HG02943 (cell line): ENCODE results near the gene LIMS2.

Experiments
- ATAC-seq: cut with Tn5 transposase; IDR thresholded peaks from one replicate; pipeline ENCODE4 v1.9.1; 2021; ENCODE audit warnings: mild to moderate bottlenecking, low read depth, moderate library complexity; ENCODE audit not compliant: unreplicated experiment

The LIMS2 gene

GRCh38 chr2:127678531-127678930 lies 3.2 kb upstream of the LIMS2 start:
- ATAC-seq: no peak

- no peak for ATAC-seq
Observed at GRCh38 chr2:127676906-127677305, 1.6 kb upstream of the LIMS2 start.

DNA sequence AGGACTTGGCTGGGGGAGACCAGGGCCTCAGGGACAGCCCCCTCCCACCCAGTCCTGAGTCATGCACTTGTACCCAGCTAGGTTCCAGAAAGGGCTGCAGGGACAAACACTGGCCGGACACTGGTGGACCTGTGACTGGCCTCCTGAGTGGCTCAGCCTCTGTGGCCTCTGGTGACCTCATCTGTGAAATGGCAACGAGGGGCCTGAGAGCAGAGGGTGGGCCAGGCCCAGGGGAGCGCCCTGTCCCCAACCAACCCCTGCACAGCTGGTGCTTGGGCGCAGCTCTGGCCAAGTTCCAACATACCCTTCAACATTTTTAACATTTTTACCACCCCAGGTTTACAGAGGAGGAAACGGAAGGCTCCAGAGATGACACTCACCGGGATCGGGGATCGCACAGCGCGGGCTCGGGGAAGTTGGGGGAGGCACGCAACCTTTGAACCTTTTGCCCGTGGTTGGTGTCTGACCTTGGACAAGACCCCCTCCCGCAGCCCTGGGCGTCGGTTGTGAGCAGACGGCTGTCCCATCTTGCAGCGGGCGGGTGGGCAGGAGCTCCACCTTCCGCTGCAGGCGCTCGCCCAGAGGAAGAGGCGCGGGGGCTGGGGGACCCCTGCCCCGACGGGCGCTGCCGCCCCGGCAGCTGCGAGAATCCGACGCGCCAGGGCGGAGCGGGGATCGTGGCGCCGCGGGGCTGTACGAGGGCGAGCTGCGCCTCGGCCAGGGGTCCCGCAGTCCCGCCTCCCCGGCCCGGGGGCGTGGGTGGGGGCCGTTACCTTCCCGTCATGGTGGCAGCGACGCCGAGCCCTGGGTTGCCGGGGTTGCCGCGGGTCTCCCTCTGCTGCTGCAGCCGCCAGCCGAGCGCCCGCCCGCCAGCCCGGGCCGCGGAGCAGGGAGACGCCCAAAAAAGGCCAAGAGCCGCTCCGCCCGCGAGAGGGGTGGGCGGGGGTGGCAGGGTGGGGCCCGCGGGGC lies 805 bp downstream of the LIMS2 start:
- no peak for ATAC-seq

GRCh38 chr2:127673291-127674069 lies 1.9 kb downstream of the LIMS2 start:
- no peak for ATAC-seq

DNA sequence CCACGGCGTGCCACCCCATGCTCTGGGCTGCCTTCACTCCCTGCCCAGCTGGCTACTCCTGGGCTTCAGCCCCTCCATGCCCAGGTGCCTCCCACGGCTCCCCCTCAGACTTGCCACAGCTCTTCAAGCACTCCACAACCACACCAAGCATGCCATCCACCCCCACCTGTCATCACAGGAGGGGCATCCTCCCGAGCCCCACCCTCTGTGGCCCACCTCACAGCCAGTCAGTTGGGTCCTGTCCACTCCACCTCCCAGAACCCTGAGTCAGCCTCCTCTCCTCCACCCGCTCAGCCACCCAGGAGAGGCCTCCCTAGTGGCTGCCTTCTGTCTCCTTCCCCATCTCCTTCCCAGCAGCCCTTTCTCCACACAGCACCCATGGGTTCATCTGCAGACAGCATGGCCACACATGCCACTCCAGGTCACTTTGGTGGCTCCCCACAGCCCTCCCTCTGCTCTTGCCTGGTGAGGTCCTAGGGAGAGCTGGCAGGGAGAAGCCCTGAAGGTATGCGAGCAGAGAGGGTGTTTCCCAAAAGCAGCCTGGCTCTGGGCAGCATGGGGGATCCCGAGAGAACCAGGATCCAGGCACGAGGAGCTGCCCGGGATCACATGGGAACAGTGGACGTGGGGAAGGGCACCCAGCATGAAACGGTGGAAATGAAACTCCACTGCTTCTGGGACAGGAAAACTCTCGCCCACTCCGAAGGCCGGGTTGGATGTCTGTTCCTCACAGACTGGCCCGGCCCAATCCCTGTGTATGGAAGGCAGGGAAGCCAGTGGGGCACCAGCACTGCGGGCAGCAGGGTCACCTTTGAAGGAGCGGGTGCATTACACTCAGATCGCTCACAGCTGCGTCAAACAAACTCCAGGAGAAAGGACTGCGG lies 2.7 kb downstream of the LIMS2 start:
- no peak for ATAC-seq

DNA sequence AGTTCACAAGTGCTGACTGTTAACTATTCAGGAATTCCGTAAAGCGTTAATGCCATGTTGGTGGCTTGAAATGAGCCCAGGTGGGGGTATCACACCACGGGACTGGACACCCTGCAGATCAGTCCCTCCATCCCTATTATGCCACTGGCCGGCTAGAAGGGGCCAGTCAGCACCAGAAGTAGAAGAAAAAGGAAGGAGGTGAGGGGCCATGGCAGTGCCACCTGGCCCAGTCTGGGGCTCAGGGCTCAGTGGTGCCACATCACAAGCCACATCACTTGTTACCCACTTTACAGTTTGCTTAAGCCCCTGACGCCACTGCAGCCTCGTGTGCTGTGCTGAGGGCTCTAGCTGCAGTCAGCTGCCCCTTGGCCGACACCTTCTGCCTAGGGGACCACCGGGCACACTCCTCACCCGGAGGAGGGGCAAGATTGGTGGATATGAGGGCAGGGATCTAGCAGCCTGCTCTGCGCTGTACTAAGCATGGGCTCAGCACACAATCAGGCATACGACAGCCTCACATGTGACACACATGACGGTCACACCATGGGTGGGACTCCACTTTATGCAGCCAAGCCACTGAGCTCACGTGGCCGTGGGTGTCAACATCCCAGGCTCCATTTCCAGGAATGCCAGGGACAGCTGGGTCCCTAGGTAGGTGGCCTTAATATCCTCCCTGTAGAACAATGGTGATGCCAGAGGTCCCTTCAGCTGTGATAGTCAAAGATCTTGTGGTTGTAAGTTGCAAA lies 3.6 kb downstream of the LIMS2 start:
- no peak for ATAC-seq

GRCh38 chr2:127670957-127671290 lies 4.4 kb downstream of the LIMS2 start:
- no peak for ATAC-seq

- ATAC-seq: no peak
Observed at GRCh38 chr2:127670055-127670956, 5.0 kb downstream of the LIMS2 start.

- ATAC-seq: no peak
Observed at GRCh38 chr2:127669056-127669455, 6.3 kb downstream of the LIMS2 start.

DNA sequence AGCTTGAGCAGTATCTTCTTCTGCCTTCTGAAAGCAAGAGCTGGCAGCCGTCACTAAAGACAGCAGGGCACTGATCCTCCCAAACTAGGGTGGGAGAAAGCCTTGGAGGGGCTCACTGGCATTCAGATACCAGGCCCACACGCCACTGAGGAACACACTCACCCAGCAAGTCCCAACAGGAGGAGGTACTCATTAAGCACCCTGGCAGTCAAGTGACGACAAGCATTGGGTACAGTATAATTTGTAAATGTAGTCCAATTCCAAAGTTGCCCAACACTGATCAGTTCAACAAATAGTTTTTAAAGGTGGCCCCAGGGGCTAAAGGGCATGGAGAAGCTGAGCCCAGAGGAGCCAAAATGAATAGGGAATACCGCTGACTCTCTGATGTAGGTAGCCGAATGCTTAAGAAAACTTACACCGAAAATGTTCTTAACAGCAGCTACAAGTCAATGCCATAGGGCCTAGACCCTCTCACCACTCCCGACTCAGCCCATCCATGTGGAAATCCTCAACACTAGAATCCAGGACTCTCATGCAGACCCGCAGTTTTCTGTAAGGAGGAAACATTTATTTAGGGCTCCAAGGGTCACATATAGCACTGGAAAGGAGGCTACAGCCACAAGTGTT lies 9.9 kb downstream of the LIMS2 start:
- no peak for ATAC-seq

GRCh38 chr2:127664895-127665225 lies 10.5 kb downstream of the LIMS2 start:
- no peak for ATAC-seq

DNA sequence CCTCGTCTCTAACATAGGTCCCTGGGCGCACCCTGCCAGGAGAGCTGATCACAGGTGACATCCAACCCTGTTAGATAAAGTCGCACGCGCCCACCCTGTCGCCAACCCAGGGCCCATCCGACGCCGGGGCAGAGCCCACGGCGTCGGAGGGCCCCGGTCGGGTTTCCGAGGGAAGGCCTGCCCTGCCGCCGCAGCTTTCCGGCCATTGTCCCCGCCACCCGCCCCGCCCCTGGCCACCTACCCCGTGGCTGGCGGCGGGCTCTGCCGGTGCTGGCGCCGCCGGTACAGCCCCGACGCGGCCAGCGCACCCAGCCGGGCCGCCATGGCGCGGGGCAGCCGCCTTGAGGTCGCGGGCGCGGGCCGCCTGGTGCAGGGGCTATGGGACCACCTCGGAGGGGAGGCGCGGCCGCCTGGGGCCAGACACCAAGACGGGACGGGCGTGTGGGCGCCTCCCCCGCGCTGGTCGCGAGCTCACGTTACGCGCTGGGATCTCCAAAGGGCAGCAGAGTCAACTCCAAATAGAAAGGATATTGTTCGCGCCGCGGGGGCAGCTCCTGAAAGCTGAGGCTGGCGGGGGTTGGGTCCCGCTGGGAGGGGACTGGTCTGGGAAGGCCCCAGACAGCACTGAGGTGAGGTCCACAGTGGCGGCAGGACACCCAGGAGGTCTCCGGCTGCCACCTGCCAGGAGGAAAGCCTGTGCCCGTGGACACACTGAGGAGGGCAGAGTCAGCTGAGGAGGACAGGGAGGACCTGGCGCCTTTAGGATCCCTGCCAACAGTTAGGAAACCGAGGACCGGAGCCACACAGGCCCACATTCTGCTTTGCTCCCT lies 11.1 kb downstream of the LIMS2 start:
- no peak for ATAC-seq

- no peak for ATAC-seq
Observed at GRCh38 chr2:127663566-127664064, 11.7 kb downstream of the LIMS2 start.

- ATAC-seq: no peak
Observed at GRCh38 chr2:127662937-127663565, 12.3 kb downstream of the LIMS2 start.

GRCh38 chr2:127661949-127662510 lies 13.3 kb downstream of the LIMS2 start:
- ATAC-seq: no peak

DNA sequence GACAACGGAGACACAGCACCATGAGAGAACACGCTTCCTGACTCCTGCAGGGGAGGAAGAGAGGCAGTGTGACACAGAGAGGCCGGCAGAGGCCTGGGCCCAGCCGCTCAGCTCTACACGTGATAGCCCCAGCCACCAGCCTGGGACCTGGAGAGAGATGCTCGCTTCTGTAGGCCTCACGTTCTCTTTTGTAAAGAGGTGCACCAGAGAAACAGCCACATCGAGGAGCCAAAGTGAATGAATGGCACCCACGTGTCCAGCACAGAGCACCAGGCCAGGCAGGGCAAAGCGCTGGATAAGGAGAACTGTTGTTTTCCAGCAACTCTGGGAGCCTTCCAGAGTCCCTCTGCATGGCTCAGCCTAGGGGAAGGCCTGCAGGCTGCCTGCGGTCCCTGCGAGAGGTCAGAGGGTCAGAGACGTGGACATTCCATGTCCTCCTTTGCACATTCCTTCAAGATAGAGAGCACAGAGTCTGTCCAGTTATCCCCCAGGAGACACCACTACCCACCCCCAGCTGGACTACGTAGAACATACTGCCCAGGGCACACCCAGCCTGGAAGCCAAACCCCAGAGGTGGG lies 14.2 kb downstream of the LIMS2 start:
- no peak for ATAC-seq

DNA sequence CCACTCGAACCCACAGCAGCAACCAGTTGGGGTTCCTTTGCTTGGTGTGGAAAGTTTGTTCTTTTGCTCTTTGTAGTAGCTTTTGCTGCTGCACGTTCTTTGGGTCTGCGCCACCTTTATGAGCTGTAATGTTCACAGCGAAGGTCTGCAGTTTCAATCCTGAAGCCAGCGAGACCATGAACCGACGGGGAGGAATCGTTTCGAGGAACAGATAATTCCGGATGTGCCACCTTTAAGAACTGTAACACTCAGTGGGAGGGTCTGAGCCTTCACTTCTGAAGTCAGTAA lies 15.1 kb downstream of the LIMS2 start:
- no peak for ATAC-seq
